ENCODE results near the gene SMURF1.

GRCh38 chr7:99142727-99143520 is 984 bp downstream of the SMURF1 start:
- TF ChIP-seq CTCF (IDR thresholded peaks at IDR 0.05) (no peak), POLR2AphosphoS5 (IDR thresholded peaks at IDR 0.05) (no peak), POLR2A (IDR thresholded peaks at IDR 0.05) (no peak), EP300 (IDR thresholded peaks at IDR 0.05; ENCODE audit: low read depth) (no peak)
